HFF-Myc (cell line): ENCODE measurements around the gene MATK.
A peak's percentile ranks its signal among the peaks of the same experiment; 100 is the strongest.
"Not testable (repeated sequence)": the region's sequence is repeated elsewhere in the genome, so short reads cannot be mapped to it uniquely, and the experiment has no call there.

ENCODE experiments used
- DNase-seq: peaks from one replicate; pipeline ENCODE4 v3.0.0-alpha.2; 2011; ENCODE audit warnings: low read depth; ENCODE audit errors: extremely low read depth
- H3K4me3 ChIP-seq: replicated peaks from 2 replicates; pipeline ENCODE4 v1.5.1; 2011; ENCODE audit warnings: low read depth, mild to moderate bottlenecking, control low read depth, low read length
- TF ChIP-seq, protein P1 (sequence below): IDR thresholded peaks from 2 replicates; pipeline ENCODE4 v1.5.1; 2012; ENCODE audit warnings: mild to moderate bottlenecking, low read depth, low read length, control low read depth; ENCODE audit errors: missing control alignments

MATK gene

DNA sequence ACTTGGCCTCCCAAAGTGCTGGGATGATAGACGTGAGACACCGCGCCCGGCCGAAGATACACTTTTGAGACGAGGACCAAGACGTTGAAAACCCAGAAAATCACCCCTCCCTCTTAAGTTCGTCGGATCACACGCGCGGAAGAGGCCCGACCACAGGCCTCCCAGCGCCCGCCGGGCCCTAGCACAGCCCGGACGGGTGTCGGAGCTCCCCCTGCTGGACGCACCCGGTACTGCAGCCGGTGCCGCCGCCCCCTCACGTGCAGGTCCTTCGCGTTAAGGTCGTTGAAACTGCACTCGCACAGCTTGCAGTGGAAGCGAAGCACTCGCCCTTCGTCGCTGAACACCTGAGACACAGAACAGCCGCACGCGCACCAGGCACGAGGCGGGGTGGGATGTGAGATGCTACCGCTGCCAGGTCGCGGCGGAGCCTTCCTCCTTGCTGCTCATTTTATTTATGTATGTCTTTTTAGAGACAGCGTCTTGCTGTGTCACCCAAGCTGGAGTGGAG, 35.7 kb upstream of the MATK start:
- TF ChIP-seq, protein P1, sequence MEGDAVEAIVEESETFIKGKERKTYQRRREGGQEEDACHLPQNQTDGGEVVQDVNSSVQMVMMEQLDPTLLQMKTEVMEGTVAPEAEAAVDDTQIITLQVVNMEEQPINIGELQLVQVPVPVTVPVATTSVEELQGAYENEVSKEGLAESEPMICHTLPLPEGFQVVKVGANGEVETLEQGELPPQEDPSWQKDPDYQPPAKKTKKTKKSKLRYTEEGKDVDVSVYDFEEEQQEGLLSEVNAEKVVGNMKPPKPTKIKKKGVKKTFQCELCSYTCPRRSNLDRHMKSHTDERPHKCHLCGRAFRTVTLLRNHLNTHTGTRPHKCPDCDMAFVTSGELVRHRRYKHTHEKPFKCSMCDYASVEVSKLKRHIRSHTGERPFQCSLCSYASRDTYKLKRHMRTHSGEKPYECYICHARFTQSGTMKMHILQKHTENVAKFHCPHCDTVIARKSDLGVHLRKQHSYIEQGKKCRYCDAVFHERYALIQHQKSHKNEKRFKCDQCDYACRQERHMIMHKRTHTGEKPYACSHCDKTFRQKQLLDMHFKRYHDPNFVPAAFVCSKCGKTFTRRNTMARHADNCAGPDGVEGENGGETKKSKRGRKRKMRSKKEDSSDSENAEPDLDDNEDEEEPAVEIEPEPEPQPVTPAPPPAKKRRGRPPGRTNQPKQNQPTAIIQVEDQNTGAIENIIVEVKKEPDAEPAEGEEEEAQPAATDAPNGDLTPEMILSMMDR = peak; percentile 97
- no peak for DNase-seq
- no peak overlapping the region for H3K4me3 ChIP-seq

DNA sequence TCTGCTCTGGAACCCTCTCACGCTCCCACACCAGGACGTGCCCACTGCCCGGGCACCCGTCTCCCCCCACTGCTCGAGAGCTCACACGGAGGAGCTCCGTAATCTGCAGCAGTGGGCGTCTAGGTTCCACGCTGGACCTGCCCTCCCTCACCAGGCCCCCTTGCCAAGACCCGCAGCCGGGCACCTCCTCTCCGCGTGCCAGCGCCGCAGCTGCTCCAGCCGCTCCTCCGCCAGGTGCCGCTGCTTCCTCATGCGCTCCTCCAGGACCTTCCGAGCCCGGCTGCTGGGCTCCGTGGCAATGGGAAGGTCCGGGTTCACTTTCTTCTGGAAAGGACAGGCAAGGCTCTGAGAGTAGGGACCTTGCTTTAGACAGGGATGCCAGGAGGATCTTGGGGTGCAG, 35.0 kb upstream of the MATK start:
- TF ChIP-seq, protein P1 = no peak
- H3K4me3 ChIP-seq = no peak overlapping the region
- DNase-seq = no peak

DNA sequence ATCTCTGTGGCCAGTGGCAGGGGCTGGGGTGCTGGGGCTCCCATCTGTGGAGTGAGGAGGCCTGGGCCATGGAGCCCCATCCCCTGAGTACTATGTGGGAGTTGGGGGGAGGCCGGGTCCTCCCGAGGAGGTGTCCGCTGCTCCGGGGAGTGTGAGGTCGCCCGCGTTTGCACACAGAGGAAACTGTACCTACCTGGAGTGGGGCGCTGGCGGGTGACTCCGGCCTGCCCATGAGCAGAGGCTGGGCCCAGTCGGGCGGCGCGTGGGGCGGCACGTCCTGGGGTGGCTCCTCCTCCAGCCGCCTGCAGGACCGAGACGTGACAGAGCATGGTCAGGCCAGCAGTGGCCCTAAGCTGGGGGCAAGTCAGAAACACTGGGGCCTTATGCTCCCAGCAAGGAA, 33.8 kb upstream of the MATK start:
- H3K4me3 ChIP-seq = no peak overlapping the region
- TF ChIP-seq, protein P1 = no peak
- DNase-seq = no peak

DNA sequence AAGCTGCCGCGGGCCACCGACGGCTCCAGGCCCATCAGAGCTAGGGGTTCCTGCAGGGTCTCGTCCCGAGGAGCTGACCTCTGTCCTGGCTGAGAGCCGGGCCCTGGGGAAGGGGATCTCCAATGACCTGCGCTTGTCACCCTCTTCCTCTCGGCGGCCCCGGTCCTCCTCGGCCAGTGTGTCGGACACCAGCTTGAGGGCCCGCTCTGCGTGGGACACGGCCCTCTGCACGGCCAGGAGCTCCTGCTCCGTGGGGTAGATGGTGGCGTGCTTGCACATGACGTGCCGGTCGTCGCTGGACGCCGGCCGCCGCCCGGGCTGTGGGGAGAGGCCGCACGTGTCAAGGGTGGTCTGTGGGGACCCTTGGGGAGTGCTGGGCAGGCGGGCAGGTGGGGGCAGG, 32.7 kb upstream of the MATK start:
- H3K4me3 ChIP-seq = no peak overlapping the region
- TF ChIP-seq, protein P1 = no peak
- DNase-seq = no peak

DNA sequence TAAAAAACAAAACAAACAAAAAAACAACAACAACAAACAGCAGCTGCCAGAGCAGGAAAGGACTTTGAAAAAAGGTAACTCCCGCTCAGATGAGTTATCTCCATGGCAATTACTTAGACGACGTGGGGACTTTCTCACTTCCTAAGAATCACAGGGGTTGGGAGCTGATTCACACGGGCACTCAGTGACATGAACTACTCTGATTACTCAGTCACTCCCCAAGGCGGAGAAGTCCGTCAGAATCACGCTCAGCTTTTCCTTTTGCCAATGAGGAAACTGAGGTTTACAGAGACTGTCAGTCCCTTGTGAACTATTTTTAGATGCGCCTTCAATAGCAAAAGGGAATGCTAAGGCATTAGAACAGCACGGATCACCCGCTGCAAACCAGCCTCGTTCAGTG, 32.3 kb upstream of the MATK start:
- H3K4me3 ChIP-seq = no peak overlapping the region
- TF ChIP-seq, protein P1 = no peak

DNA sequence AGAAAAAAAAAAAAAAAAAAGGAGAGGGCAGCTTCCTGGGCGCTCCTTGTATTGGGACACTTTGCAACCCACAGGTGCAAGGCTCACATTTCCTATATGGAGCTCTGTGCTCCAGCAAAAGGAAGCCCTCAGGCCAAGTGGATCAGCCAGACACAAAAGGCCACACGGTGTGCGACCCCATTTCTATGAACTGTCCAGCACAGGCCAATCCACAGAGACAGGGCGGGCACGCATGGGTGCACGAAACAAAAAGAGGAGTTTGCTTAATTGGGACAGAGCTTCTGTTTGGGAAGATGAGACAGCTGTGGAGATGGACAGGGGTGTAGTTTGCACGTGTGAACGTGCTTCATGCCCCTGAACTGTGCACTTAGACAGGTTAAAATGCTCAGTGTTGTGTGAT, 31.6 kb upstream of the MATK start:
- TF ChIP-seq, protein P1 = no peak
- H3K4me3 ChIP-seq = no peak overlapping the region
- DNase-seq = no peak

More for the DNA sequence above, 32.3 kb upstream of the MATK start:
- DNase-seq = no peak

DNA sequence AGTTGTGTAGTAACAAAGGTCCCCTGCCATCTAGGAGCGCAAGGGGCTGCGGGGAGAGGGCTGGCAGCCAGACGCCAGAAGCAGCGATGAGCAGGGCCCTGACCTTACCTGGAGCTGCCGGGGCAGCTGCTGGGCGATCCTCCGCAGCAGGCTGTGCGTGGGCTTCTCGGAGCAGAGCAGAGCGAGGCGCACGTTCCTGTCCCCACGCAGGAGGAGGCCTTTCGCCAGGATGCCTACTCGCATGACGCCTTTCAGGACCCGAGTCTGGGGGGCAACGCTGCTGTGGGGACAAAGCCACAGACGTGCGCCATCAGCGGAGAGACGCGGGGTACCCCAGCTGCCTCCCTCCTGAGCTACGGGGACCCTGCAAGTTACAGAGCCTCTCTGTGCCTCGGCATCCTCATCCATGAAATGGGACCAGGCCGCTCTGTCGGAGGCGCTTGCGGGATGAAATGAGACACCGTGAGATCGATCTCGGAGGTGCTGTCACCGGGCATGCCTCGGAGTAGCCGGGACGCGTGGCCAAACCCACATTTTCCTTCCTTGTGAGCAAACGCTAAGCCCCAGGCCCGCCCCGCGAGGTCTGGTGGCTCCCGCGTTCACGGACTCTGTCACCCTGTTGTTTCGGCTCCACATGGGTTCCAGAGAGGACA, 30.5 kb upstream of the MATK start:
- H3K4me3 ChIP-seq = no peak overlapping the region
- DNase-seq = no peak
- TF ChIP-seq, protein P1 = no peak

DNA sequence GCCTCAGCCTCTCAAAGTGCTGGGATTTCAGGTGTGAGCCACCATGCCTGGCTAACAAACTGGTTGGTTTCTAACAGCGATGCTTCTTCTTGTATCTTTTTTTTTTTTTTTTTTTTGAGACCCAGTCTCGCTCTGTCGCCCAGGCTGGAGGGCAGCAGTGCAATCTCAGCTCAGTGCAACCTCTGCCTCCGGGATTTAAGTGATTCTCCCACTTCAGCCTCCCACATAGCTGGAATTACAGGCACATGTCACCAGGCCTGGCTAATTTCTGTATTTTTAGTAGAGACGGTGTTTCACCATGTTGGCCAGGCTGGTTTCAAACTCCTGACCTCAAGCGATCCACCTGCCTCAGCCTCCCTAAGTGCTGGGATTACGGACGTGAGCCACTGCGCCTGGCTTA, 30.0 kb upstream of the MATK start:
- not testable (repeated sequence) for DNase-seq, H3K4me3 ChIP-seq
